Stimulated activated CD4-positive, alpha-beta T cell treated with anti-CD3 and anti-CD28 coated beads, Interleukin-4, amount 100 ng/mL, for 24 hours (primary cell): ENCODE results near the gene NBPF3.
"Not testable (repeated sequence)": the region's sequence is repeated elsewhere in the genome, so short reads cannot be mapped to it uniquely, and the experiment has no call there.

Source experiments
- DNase-seq: peaks from one replicate; pipeline ENCODE4 v3.0.0-alpha.2; 2020

The NBPF3 gene

DNA sequence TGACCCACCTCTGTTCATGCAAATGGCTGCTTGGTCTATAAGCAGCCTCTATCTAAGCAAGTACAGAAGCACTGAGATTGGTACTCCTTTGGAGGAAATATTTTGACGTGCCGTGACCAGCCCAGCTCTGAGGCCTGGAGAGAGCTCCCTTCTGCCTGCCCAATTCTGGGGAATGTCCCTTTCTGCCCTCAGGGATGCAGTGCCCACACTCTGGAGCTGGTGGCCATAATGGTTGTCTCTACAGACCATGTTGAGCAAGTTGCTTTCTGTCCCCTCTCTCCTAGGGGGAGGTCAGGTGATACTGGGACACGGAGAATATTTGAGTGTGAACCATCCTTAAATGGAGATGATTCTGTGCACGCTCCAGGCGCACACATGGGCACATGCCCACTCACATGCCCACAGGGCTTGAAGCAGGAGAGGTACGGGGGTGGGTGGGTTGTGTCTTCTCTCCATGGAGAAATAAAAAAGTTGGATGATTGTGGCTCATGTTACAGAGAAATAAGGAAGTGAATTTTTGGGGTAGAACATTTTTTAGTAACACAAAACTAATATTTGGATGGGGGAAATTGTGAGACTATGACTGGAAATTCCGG, 55.4 kb downstream of the NBPF3 start:
- no peak for DNase-seq

GRCh38 chr1:21496063-21496462, 56.1 kb downstream of the NBPF3 start:
- no peak for DNase-seq

DNA sequence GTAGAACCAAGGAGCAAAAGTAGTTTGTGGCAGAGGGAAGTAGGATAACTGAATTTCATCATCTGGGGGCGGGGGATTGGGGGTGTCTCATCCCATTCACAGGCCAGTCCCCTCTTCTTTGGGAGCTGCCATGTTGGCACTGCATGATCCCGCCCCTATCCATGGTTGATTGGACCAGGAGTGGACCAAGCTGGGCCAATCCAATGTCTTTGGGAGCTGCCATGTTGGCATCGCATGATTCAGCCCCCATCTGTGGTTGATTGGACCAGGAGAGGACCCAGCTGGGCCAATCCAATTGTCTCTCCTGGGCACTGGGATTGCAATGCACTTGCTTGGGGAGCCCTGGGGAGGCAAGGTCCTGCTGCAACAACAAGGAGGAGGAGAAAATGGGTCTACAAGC, 56.9 kb downstream of the NBPF3 start:
- no peak for DNase-seq

DNA sequence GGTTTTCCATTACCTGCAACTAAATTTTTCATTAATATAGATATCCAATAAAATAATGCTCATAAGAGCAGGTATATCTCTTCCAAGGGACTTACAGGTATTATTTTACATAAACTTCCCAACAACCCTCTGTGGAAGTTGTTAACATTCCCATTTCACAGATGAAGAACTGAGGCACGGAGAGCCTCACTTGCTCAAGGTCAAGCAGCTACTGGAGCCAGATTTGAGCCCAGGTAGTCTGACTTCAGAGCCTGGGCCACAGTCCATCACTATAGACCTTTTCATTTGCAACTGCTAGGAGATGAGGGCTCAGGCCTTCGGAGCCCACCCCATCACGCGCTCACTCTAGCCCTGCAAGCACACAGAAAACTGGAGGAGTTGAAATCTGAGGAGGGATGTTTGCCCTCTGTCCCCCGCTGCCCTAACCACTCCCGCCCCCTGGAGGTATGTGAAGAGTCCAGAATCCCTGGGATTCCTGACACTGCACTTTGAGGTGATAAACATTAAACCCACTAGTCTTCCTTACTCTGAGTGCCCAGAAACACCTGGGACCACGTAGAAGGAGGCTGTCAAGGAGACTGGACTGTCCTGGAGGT, 57.6 kb downstream of the NBPF3 start:
- no peak for DNase-seq

- no peak for DNase-seq
Observed at GRCh38 chr1:21499283-21499950, 59.5 kb downstream of the NBPF3 start.

GRCh38 chr1:21503706-21504377, 63.9 kb downstream of the NBPF3 start:
- no peak for DNase-seq

GRCh38 chr1:21506804-21507203, 66.9 kb downstream of the NBPF3 start:
- DNase-seq = no peak

DNA sequence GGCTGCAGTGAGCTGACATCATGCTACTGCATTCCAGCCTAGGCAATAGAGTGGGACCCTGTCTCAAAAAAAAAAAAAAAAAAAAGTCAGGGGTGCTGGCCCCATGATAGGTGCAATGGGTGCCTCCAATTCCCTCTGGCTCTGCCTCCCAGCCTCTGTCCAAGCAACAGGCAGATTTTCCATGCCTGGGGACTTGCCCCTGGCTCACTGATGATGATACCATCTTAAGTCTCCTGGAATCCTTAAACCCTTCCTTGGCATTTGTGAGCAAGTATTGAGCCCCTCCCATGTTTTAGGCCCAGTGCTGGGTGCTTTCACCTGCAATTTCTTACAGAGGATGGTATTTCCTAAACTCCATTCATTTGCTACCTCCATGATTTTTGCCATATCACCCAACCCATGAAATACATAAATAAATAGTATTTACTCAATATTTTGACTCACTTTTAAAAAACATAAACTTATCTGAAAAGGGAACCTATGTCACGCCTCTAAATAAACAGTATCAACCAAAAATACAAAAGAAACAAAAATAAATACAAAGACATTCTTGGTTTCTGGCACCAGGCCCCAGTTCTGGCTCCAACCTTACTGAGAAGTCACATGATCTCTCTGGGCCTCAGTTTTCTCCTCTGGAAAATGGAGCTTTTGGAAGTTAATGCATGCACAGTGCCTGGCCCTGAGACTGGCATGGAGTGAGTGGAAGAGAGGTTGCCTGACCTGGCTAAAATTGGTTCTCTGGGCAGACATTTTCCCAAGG, 67.8 kb downstream of the NBPF3 start:
- DNase-seq = no peak

DNA sequence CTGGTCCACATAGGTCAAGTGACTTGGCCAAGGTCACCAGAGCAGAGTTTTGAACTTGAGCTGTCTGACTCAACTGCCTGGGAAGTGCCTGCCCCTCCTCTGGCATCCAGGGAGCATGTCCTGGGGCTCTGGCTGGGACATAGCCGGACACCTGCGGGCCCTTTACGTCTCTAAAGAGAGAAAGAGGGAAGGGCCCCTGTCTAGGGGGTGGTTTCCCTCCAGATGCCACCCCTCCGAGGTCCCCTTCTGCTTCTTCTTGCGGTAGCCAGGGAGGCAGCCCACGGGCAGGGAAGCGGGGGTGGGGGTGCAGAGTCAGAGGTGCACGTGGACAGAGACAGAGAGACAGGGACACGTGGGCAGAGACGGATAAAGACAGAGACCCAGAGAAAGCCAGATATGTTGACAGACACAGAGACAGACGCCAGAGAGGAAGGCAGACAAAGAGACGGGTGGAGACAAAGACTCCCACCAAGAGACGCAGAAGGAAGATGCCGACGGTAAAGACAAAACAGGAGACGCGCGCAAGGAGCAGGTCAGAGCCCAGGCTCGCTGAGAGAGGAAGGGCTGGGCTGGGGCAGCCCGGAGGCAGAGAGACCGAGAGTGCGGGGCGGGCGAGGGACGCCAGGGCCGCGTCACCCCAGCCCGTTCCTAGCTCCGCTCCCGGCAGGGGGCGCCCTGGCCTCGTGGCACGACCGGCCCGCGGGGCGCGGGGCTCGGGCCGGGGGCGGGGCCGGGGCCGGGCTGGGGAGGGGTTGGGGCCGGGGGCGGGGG, 68.8 kb downstream of the NBPF3 start:
- peak; percentile 63 for DNase-seq

DNA sequence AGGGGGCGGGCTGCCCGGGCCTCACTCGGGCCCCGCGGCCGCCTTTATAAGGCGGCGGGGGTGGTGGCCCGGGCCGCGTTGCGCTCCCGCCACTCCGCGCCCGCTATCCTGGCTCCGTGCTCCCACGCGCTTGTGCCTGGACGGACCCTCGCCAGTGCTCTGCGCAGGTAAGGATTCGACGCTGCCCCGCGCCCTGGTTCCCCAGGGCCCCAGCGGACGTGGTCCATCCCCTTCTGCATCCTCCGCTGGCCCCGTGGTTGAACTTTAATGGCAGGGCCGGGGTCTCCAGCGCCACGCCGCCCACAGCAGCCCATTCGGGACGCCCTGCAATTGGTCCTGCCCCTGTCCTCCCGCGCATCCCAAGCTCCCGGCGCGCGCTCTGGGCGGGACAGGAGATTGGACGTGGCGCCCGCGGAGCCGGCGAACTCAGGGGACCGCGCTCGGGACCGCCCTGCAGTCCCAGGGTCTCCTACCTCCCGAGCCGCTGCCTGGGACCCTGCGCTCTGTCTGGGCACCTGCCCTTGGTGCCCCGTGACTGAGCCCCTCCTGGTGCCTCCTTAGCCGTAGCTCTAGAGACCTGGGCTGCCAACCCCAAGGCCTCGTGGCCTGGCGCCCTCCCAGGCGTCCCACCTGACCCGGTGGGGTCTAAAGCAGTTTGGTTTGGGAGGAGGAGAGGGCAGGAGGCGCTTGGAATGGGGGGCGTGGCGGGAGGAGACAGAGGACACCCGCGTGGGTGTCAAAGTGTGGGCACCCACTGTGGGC, 69.6 kb downstream of the NBPF3 start, which contains the start of gene ALPL:
TSS of gene ALPL (plus strand) at position 73 of the 762 bp plus-strand sequence. CDS start 44,659 bp downstream, outside the sequence.
- DNase-seq = no peak

- no peak for DNase-seq
Observed at GRCh38 chr1:21510113-21510493, 70.2 kb downstream of the NBPF3 start.

- DNase-seq = no peak
Observed at GRCh38 chr1:21510885-21511578, 71.1 kb downstream of the NBPF3 start.

DNA sequence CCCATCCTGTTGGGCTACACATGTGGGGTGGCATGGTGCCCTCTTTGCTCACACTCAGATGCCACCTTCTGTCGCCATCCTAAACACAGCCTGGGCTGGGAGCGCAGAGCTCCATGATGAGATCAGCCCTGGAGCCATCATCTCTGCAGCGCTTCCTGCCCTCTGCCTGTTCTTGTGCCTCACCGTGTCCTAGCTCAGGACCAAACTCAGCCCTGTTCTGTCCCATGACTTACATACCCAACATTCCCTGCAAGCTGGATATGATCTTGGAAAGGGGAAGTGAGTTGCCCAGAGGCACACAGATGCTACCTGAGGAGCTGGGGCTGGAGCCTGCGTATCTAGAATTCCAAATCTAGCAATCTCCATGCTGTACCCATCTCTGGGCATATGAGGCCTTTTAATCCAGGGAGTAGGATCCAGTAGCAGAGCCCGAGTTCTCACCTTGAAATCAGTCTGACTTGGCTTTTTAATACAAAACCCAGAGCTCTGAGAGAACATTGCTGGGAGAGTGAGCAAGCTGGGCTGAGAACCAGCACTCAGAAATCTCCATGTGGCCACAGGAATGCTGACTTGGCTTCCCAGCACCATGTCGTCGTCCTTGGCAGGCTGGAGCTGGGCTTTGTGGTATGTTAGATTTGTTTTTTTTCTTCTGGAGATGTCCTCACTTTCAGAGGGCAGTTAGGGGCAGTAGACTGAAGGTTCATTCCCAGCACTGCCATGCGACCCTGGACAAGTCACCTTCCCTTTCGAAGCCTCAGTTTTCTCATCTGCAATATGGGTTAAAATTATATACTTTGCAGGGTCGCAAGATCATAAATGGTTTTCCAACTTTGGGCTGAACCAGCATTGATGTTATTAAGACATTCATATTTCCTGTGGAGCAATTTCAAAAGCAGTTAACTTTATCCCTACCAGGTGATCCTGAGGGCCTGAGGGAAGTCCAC, 71.9 kb downstream of the NBPF3 start:
- no peak for DNase-seq

- DNase-seq = no peak
Observed at GRCh38 chr1:21514245-21514644, 74.3 kb downstream of the NBPF3 start.

GRCh38 chr1:21517161-21517589, 77.2 kb downstream of the NBPF3 start:
- DNase-seq = no peak

- no peak for DNase-seq
Observed at GRCh38 chr1:21517660-21518480, 77.9 kb downstream of the NBPF3 start.

- no peak for DNase-seq
Observed at GRCh38 chr1:21518774-21519455, 79.0 kb downstream of the NBPF3 start.

DNA sequence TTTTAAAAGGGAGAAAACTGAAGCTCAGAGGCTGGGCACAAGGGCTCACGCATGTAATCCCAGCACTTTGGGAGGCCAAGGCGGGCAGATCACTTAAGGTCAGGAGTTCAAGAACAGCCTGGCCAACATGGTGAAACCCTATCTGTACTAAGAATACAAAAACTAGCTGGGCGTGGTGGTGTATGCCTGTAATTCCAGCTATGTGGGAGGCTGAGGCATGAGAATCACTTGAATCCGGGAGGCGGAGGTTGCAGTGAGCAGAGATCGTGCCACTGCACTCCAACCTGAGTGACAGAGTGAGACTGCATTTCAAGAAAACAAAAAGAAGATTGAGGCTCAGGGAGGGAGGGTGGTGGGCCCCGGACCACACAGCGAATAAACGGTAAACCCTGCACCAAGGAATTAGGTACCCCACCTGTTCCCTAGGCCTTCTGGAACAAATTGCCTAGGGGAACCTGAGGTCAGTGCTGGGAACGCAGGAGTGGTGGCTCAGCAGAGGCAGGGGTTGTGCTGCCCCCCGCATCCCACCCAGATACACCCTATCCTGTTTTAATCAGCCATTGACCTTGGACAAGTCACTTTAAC, 79.6 kb downstream of the NBPF3 start:
- DNase-seq = not testable (repeated sequence)
